GM12801 (cell line): ENCODE results near the gene KCNJ2.

Source experiments
- TF ChIP-seq, protein P1 (sequence below): IDR thresholded peaks from one replicate; pipeline ENCODE4 v1.5.1; 2011; ENCODE audit warnings: control low read depth; ENCODE audit not compliant: insufficient read length; ENCODE audit errors: extremely low read depth

The KCNJ2 gene

DNA sequence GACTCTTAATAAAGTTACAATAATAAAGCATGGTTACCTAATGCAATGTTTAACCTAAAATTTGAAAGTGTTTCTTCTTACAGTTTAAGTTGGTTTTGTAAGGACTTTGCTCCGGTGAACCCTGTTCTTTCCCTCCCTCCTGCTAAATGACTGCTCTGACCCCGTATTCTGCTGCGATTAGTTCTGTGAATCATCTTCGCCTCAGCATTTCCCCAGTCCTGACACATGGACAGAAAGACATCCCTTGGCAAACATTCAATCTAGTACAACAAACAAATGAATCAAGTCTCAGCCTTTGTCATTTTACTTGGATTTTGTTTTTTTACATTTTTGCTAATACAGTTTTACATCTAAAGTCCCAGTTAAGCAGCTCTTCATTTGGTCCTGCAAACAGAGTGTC is 15.4 kb downstream of the KCNJ2 start:
- TF ChIP-seq, protein P1, sequence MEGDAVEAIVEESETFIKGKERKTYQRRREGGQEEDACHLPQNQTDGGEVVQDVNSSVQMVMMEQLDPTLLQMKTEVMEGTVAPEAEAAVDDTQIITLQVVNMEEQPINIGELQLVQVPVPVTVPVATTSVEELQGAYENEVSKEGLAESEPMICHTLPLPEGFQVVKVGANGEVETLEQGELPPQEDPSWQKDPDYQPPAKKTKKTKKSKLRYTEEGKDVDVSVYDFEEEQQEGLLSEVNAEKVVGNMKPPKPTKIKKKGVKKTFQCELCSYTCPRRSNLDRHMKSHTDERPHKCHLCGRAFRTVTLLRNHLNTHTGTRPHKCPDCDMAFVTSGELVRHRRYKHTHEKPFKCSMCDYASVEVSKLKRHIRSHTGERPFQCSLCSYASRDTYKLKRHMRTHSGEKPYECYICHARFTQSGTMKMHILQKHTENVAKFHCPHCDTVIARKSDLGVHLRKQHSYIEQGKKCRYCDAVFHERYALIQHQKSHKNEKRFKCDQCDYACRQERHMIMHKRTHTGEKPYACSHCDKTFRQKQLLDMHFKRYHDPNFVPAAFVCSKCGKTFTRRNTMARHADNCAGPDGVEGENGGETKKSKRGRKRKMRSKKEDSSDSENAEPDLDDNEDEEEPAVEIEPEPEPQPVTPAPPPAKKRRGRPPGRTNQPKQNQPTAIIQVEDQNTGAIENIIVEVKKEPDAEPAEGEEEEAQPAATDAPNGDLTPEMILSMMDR: no peak

DNA sequence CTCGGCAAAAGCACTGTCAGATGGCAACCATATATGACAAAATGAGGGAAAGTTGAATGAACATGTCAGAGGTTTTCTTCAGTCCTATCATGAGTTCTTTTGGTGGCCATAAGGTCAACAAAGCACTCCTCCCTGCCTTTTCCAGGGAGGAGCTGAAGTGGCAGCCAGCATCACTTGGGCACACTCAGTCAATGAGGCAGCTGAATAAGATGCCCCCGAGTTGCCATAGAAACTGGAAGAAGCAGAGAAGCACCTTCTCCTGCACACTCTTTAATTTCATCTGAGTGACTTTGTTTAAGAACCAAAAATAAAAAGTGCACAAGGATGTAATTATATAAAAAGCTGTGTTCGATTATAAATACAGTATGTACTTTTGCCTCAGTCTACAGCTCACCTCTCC is 16.0 kb downstream of the KCNJ2 start:
- TF ChIP-seq, protein P1: no peak

DNA sequence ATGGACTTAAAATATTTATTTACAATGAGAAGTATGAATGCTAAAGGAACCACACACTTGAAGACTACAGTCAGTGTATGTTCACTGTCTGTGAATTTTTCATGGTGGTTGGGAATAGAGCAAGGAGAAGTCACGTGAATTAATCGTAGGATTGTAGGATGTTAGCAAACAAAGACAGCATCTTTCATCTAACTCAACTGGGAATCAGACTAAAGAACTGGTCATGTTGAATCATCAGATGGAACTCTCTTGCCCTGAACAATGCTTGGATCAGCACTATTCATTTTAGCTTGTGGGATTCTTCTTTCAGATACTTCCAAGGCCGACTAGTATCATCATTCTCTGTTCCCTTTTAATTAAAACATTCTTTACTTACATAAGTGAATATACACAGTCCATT is 18.1 kb downstream of the KCNJ2 start:
- TF ChIP-seq, protein P1: no peak

DNA sequence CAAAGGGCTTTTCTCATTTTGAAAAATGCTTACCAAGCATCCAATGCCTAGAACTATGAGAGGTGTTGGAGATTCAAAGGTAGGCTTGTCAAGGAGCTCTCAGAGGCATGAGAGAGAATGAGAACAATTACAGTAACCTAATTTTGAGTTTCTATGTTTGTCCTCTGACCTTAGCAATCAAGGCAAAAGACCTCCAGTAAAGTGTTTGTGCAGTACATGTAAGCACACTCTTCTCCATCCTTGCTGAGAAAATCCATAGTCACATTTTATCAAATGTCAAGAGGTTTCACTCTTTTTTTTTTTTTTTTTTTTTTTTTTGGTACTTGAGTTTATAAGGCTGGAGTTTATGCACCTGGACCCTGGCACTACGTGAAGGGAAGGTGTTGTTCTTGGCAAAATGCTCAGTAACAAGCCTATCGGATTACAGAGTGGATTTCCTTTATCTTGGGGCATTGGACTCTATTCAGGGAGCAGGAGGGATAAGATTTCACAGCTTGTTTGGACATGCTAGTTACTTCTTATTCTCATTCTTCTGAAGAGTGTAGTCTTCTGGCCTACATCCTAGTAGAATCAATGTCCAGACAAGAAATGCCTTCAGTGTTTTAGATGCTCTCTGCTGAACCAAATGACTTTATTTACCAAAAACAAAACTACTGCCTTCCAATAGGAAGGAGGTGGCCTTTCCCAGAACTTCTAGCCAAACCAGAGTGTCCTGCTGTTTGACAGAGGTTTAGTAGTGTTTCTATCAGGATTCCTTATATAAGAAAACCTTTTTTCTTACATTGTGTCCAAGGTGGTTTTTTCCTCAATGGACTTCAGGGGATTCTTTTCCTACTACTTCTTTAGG is 21.9 kb downstream of the KCNJ2 start:
- TF ChIP-seq, protein P1: no peak

DNA sequence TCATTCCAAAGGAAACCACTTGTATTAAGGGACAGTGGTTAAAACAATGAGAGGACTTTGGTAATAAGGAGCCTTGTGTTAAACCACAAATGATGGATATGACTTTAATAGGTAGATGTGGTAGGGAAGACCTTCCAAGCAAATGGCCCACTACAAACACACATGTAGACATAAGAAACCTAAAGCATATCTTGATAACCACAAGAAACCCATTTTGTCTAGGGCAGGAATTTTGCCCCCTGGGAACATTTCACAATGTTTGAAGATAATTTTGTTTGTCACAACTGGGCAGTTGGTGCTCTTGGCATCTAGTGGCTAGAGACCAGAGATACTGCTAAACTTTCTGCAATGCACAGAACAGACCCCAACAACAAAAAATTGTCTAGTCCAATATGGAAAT is 25.8 kb downstream of the KCNJ2 start:
- TF ChIP-seq, protein P1: no peak

DNA sequence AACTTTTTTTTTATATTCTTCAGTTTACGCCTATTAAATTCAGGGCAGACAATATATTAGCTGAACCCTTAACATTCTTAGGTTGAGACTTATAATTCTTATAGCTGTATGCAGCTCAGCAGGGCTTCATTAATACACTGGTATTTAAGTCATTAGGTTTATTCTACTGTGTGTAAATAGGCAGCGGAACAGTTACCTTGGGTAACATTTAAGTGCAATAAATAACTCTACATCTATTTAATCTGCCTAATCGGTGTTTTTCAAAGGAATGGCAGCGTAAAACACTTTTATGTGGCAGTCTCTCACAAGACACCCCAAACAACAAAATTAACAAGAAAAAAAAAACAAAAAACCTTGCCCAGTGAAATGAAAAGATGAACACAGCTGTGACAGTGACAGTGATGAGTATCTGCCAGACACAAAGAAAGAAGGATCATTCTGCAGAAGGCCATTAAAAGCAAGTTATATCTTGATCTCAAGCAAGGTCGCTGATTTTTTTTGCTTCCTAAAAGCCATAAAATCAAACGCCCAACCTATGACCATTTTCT is 32.6 kb downstream of the KCNJ2 start:
- TF ChIP-seq, protein P1: no peak

DNA sequence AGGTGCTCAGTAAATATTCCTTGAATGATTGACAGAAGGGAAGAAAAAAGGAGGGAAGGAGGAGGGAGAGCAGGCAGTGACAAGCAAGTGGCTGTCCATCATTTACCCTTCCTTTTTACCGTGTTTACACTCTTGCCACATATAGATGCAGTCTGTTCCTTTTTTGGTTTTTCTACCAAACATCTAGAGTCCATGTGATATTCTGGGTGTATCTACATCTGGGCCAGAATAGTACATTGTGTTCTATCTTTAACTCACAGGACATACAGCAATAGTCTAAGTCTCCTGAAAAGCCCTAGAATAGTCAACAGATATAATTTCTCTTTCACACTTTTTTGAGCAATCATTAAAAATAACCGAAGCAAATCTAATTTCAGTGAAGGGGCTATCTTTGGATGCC is 33.5 kb downstream of the KCNJ2 start:
- TF ChIP-seq, protein P1: no peak
